Natural killer cell treated with Interleukin-12 subunit alpha and Interleukin-12 subunit beta and Interleukin-15 and Interleukin-18, amount 100 ng/mL, for 72 hours (primary cell): ENCODE measurements around the gene P2RY13. TPM values are rescaled to one million over a fixed set of nuclear protein-coding genes. Genes with fewer than 3 reads are reported as not detected.

Experiments used
- ATAC-seq, 2 donors: fragments of 150-1000 bp; cut with Tn5 transposase in 1 of 2; sonication (Bioruptor Pico), chemical (Tn5 transposase) in 1 of 2; 2 replicates each; pipeline ENCODE4 v1.10.0; 2021
- DNase-seq: peaks from one replicate; pipeline ENCODE4 v3.0.0; 2022; ENCODE audit warnings: low spot score
- H3K27ac Mint-ChIP-seq, 2 donors: 1 replicate in 1 of 2; 2 replicates in 1 of 2; pipeline ENCODE4 v1.8.0; 2022; ENCODE audit warnings: mixed read lengths in 2 of 2, mild to moderate bottlenecking in 1 of 2, moderate library complexity in 1 of 2
- H3K27me3 Mint-ChIP-seq, 2 donors: 1 replicate in 1 of 2; 2 replicates in 1 of 2; pipeline ENCODE4 v1.8.0; 2022; ENCODE audit warnings: mixed read lengths in 2 of 2
- H3K36me3 Mint-ChIP-seq: one replicate; pipeline ENCODE4 v1.8.0; 2022; ENCODE audit warnings: mixed read lengths
- H3K4me1 Mint-ChIP-seq, 2 donors: 1 replicate in 1 of 2; 2 replicates in 1 of 2; pipeline ENCODE4 v1.8.0; 2022; ENCODE audit warnings: low read depth in 2 of 2, mixed read lengths in 2 of 2, mild to moderate bottlenecking in 1 of 2
- H3K4me3 Mint-ChIP-seq: one replicate; pipeline ENCODE4 v1.8.0; 2022; ENCODE audit warnings: mixed read lengths
- H3K9me3 Mint-ChIP-seq: 2 replicates; pipeline ENCODE4 v1.8.0; 2022; ENCODE audit warnings: mixed read lengths
- total RNA-seq, 2 donors: library from RNA; stranded (reverse); gene quantifications; one replicate each; pipeline ENCODE4 v1.2.3, GENCODE V29; 2022

Gene P2RY13
- total RNA-seq, 2 donors from 2014 or later = not detected

DNA sequence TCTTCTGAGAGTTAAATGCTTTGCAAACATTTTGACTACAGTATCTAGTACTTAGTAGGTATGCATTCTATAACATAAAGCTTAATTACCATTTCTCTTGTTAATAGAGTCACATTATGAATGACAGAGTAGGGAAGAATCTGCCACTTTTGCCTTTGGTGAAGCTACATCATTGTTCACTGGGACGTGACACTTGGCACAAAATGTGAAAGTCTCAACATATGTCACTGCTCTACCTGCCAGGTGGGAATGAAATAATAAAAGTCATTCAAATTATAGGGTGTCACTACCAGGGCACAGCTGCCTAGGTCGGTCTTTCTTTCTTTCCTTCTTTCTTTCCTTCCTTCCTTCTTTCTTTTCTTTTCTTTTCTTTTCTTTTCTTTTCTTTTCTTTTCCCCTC lies 30.3 kb downstream of the P2RY13 start:
- H3K27ac Mint-ChIP-seq = no peak overlapping the region
- peaks cover 0 to 9% of the 10 kb centered on the region in 2 donors for H3K27me3 Mint-ChIP-seq
- no peak overlapping the region for H3K4me3 Mint-ChIP-seq
- DNase-seq (no peak), ATAC-seq (no peak)
- no peaks in the 10 kb centered on the region for H3K36me3 Mint-ChIP-seq
- no peaks in the 10 kb centered on the region for H3K9me3 Mint-ChIP-seq
- H3K4me1 Mint-ChIP-seq = peaks cover 4 to 9% of the 10 kb centered on the region in 2 donors

DNA sequence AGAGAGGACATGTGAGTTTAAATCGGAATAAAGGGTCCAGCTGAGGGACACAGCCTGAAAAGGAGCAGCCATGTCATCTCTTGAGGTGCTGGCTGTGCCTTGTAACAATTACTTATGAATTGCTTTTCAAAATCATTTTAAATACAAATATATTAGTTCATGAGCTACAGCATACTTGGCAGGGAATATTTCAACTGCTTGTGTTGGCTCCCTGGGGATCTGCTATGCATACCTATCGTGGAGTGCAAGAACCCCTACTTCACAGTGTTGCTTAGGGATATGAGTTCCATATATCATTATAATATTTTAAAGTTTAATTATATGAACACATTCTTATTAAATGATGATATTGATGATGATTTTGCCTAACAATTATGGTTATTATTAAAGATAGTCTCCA lies 31.9 kb downstream of the P2RY13 start:
- Mint-ChIP-seq H3K36me3 (no peaks in the 10 kb centered on the region), H3K27me3 (peaks cover 0 to 9% of the 10 kb centered on the region in 2 donors), H3K9me3 (no peaks in the 10 kb centered on the region), H3K4me1 (peaks cover 0 to 3% of the 10 kb centered on the region in 2 donors), H3K4me3 (no peak overlapping the region), H3K27ac (no peak overlapping the region)
- DNase-seq (no peak), ATAC-seq (no peak)

DNA sequence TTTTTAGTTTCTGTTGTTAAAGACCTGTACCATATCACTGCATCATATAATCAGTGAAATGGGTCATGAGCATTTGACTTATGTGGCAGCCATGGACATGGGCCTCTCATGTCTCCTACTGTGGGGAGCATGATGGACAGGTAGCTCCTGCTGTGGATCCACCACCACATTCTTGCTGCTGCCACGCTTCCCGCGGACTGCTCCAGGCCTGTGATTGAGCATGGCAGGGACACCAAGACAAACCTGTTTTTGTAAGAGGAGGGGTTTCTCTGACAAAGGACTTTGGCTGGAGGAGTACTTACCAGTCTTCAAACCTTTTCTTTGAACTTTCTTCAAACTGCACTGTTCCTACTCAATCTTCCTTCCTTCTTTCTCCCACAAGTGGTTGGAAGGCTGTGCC lies 33.1 kb downstream of the P2RY13 start:
- DNase-seq = no peak
- Mint-ChIP-seq H3K4me3 (no peak overlapping the region), H3K36me3 (no peaks in the 10 kb centered on the region), H3K27ac (no peak overlapping the region), H3K27me3 (peaks cover 0 to 9% of the 10 kb centered on the region in 2 donors), H3K4me1 (peaks cover 0 to 3% of the 10 kb centered on the region in 2 donors), H3K9me3 (no peaks in the 10 kb centered on the region)
- ATAC-seq = no peak

GRCh38 chr3:151293127-151293526 lies 36.2 kb downstream of the P2RY13 start:
- Mint-ChIP-seq H3K4me3 (no peak overlapping the region), H3K27me3 (peaks cover 0 to 9% of the 10 kb centered on the region in 2 donors), H3K36me3 (no peaks in the 10 kb centered on the region), H3K4me1 (no peaks in the 10 kb centered on the region), H3K27ac (no peak overlapping the region), H3K9me3 (no peaks in the 10 kb centered on the region)
- ATAC-seq (no peak), DNase-seq (no peak)

DNA sequence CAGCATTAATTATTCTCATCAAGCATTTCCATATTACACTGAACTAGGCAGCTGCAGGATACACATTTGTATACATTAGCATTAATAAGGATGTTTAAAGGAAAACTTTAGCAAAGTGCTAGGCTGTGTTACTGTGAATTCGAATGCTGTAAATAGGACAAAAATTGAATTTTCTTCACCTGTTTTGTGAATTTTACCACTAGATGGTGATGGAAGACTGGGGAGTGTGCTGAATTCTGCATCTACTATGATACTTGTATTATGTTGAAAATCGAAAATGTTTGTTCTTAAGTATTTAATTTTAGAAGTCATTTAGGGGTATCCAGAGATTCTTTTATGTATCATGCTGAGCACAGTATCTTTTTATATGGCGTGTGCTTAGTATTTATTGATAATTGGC lies 38.7 kb downstream of the P2RY13 start:
- Mint-ChIP-seq H3K36me3 (no peaks in the 10 kb centered on the region), H3K4me1 (no peaks in the 10 kb centered on the region), H3K27ac (no peak overlapping the region), H3K27me3 (no peaks in the 10 kb centered on the region), H3K4me3 (no peak overlapping the region), H3K9me3 (no peaks in the 10 kb centered on the region)
- ATAC-seq = no peak
- no peak for DNase-seq

DNA sequence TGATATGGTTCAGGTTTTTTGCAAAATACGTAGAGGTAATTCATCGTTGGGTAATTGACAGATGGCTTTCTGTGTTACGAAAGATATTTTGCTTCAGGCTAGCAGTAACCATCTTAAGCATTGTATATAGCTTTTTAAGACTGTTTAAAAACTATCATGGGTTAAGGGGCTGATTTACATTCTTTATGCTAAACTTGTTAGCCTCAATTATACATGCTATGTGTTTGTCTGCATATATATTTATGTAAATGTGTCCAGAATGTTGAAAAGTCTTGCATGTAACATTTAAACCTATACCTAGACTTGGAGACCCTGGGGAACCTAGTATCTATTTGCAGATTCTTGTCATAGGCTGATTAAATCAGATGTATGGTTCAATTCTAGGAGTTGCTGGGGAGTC lies 39.9 kb downstream of the P2RY13 start:
- H3K9me3 Mint-ChIP-seq = no peaks in the 10 kb centered on the region
- ATAC-seq (no peak), DNase-seq (no peak)
- H3K36me3 Mint-ChIP-seq = no peaks in the 10 kb centered on the region
- H3K4me1 Mint-ChIP-seq = no peaks in the 10 kb centered on the region
- no peak overlapping the region for H3K27ac Mint-ChIP-seq
- H3K4me3 Mint-ChIP-seq = no peak overlapping the region
- H3K27me3 Mint-ChIP-seq = no peaks in the 10 kb centered on the region

DNA sequence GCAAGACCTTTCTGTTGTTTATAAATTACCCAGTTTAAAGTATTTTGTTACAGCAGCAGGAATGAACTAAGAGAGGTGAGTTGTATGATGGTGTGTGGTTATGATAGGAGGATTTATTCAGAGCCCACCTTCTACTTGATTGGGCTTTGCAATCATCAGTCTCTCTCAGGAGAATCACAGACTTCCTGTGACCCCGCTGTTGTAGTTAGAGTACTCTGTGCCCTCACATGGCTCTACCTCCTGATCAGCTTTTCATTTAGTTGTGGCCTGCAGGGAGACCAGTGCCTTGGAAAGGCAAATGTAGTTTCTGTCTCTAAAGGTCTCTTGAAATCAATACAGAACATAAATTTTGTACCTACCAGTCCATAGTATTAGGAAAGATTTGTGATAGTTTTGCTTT lies 43.4 kb downstream of the P2RY13 start:
- Mint-ChIP-seq H3K4me1 (peaks cover 5 to 23% of the 10 kb centered on the region in 2 donors), H3K27me3 (no peaks in the 10 kb centered on the region), H3K9me3 (no peaks in the 10 kb centered on the region), H3K4me3 (no peak overlapping the region), H3K36me3 (no peaks in the 10 kb centered on the region), H3K27ac (no peak overlapping the region)
- DNase-seq = no peak
- ATAC-seq = no peak

GRCh38 chr3:151283907-151284461 lies 45.4 kb downstream of the P2RY13 start:
- Mint-ChIP-seq H3K9me3 (no peaks in the 10 kb centered on the region), H3K4me1 (peaks cover 10 to 25% of the 10 kb centered on the region in 2 donors), H3K27ac (no peak overlapping the region), H3K4me3 (no peak overlapping the region), H3K27me3 (no peaks in the 10 kb centered on the region), H3K36me3 (no peaks in the 10 kb centered on the region)
- DNase-seq (no peak), ATAC-seq (peak; percentile 45 to 50)

DNA sequence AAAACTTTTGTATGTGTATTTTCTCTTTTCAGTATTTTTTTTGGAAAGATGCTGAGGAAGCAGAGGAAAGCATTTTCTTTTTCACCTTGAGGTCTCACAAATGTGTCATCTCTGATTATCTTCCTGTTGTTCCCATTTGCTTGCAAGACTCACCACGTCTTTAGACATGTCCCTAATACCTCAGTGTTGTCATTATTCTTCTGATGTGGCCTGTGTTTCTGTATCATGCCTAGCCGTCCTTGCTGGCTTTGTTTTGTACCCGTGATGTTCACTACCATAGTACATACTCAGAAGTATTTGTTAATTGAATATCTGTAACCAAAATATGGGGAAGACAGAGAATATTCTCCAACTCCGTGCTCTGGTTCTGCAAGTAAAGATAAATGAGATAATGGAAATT lies 46.0 kb downstream of the P2RY13 start:
- no peak for ATAC-seq
- peaks cover 16 to 31% of the 10 kb centered on the region in 2 donors for H3K4me1 Mint-ChIP-seq

DNA sequence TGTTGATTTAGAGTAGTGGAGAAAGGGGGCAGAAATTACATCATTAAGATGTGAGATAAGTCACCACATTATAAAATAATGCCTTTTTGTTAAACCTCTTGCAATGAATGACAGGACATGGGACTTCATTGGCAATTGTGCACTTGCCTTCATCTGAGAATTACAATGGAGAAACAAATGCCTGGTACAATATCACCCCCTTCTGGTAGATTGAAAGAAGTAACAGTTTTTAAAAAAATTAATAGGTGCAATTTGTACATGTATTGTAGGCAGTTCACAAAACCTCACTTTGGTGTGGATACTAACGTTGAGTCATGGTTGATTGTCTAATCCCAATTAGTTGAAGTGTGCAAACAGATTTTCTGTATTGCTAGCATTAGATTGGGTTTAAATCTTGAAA lies 46.4 kb downstream of the P2RY13 start:
- H3K27ac Mint-ChIP-seq = peak overlapping the region in 1 of 2 donors; percentile 5
- H3K27me3 Mint-ChIP-seq = no peaks in the 10 kb centered on the region
- peak; percentile 62 to 68 for ATAC-seq
- no peaks in the 10 kb centered on the region for H3K36me3 Mint-ChIP-seq
- no peak for DNase-seq
- peaks cover 19 to 35% of the 10 kb centered on the region in 2 donors for H3K4me1 Mint-ChIP-seq
- no peaks in the 10 kb centered on the region for H3K9me3 Mint-ChIP-seq
- H3K4me3 Mint-ChIP-seq = no peak overlapping the region

More for the DNA sequence above, 46.0 kb downstream of the P2RY13 start:
- no peak for DNase-seq
- Mint-ChIP-seq H3K27me3 (no peaks in the 10 kb centered on the region), H3K36me3 (no peaks in the 10 kb centered on the region), H3K4me3 (no peak overlapping the region), H3K9me3 (no peaks in the 10 kb centered on the region), H3K27ac (peak overlapping the region in 1 of 2 donors; percentile 5)

DNA sequence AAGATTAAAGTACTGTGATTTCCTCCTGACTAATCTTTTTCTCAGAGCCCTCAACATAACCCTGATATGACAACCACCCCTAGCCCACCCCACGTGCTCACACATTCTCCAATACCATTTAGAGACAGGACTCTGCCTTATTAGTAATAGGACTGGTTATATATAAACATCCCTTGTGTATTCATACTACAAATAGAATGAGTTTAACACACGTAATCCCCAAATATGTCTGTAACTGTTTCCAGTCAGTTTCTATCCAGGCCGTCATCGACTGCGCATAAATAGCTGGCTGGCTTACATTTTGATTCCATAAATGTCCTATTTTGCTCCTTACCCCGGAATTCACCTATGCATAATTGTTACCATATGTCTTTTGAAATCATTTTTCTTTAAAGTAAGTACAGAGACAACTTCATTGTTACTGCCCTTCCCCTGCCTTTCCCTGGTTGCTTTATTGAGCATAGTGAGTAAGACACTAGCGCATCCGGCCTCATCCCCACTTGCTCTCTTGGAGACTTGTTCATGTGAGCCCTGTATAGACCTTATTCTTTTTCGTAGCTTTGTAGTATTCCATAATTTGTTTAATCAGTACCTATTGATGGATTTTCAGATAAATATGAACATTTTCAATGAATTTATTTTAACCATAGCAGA lies 47.6 kb downstream of the P2RY13 start:
- DNase-seq (no peak), ATAC-seq (no peak)
- Mint-ChIP-seq H3K27ac (peak overlapping the region in 1 of 2 donors; percentile 5), H3K4me1 (peaks cover 21 to 39% of the 10 kb centered on the region in 2 donors), H3K27me3 (no peaks in the 10 kb centered on the region), H3K4me3 (no peak overlapping the region), H3K9me3 (no peaks in the 10 kb centered on the region), H3K36me3 (no peaks in the 10 kb centered on the region)

DNA sequence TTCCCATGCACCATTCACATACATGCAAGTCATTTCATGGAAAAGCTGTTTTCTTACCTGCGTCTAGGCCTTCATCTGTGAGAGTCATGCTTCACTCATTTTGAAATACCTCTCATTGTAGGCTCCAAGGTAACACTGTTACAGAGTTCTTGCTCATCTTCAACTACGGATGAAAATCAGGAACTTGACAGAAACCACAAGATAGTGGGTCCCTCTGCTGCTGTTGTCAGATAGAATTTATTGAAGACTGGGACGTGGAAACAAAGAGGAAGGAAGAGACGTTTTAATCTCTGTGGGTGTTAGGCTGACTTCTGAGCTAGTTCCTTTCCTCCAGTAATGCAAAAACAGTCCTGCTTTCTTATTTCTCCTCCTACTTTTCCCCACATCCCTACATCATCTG lies 51.1 kb downstream of the P2RY13 start, which contains the start of gene P2RY14:
Gene P2RY14, minus strand, starts transcription at position 313 of the 400 bp plus-strand sequence. CDS start 64,226 bp downstream, outside the sequence.
- H3K9me3 Mint-ChIP-seq = no peaks in the 10 kb centered on the region
- H3K4me3 Mint-ChIP-seq = peak within 1 kb of the TSS; percentile 33
- no peaks in the 10 kb centered on the region for H3K27me3 Mint-ChIP-seq
- no peaks in the 10 kb centered on the region for H3K36me3 Mint-ChIP-seq
- peaks cover 30 to 35% of the 10 kb centered on the region in 2 donors for H3K4me1 Mint-ChIP-seq
- DNase-seq = no peak
- peak within 1 kb of the TSS; percentile 44 to 66 for H3K27ac Mint-ChIP-seq
- ATAC-seq = peak in 1 of 2 donors; percentile 56

- Mint-ChIP-seq H3K4me1 (peaks cover 34 to 36% of the 10 kb centered on the region in 2 donors), H3K27me3 (no peaks in the 10 kb centered on the region), H3K27ac (peak overlapping the region; percentile 68 to 86), H3K4me3 (peak overlapping the region; percentile 56), H3K36me3 (no peaks in the 10 kb centered on the region), H3K9me3 (no peaks in the 10 kb centered on the region)
- no peak for DNase-seq
- ATAC-seq = peak; percentile 62 to 66
Measured at GRCh38 chr3:151276687-151277042, 52.7 kb downstream of the P2RY13 start.
